ENCODE results near the gene MAP2K4.

DNA sequence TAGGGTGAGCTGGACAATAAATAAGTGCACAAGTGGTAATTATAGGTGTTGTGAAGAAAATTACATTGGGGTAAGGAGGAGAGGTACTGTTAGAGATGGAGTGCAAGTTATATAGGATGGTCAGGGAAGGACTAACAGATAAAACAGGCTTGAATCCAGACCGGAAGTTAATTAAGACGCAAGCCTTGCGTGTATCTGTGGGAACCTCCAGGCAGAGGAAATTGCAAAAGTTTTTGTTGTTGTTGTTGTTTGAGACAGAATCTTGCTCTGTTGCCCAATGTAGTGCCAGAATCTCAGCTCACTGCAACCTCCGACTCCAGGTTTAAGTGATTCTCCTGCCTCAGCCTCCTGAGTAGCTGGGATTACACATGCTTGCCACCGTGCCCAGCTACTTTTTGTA is 21.0 kb upstream of the MAP2K4 start:
- TF ChIP-seq CTCF (IDR thresholded peaks at IDR 0.05; ENCODE audit: low read length) (no peak), EZH2 (IDR thresholded peaks at IDR 0.05; ENCODE audit: borderline replicate concordance, low read length) (no peak)

Data from OCI-LY1 (cell line).